ENCODE results near the gene AADAT. TPM values are rescaled to one million over a fixed set of nuclear protein-coding genes. Genes with fewer than 3 reads are reported as not detected.

The AADAT gene
- total and polyA plus RNA-seq, 11 donors = 0.53 to 3.3 (median 1.5) TPM

- no peak overlapping the region for H3K4me3 ChIP-seq
- H3K9me3 ChIP-seq = no peaks in the 10 kb centered on the region
- peaks cover 0 to 4% (median 0%) of the 10 kb centered on the region in 9 donors for H3K27me3 ChIP-seq
- ATAC-seq (no peak), DNase-seq (no peak)
- intact Hi-C loops (cut with DNase I) = loop anchor here in 2 of 10 donors (5.0 to 10.0 kb wide), 2 partner anchors 221 to 423 kb away; partner anchors contain the start of gene NEK1 (in 2 of the 2)
- TF ChIP-seq POLR2A (IDR thresholded peaks at IDR 0.05) = no peak
- TF ChIP-seq CTCF (IDR thresholded peaks at IDR 0.05) = no peak
- H3K36me3 ChIP-seq = no peaks in the 10 kb centered on the region
- no peak overlapping the region for H3K27ac ChIP-seq
- no peaks in the 10 kb centered on the region for H3K4me1 ChIP-seq
- WGBS, 4 donors = 81 to 91% (median 89%) methylated on average over 7 of the region's 7 CpGs
These were observed 51.5 kb downstream of the AADAT start for GRCh38 chr4:170038232-170038631.

- Histone ChIP-seq H3K27ac (no peak overlapping the region), H3K36me3 (no peaks in the 10 kb centered on the region), H3K27me3 (peaks cover 0 to 4% (median 0%) of the 10 kb centered on the region in 9 donors), H3K9me3 (no peaks in the 10 kb centered on the region), H3K4me3 (no peak overlapping the region), H3K4me1 (peaks cover 0 to under 1% (median 0%) of the 10 kb centered on the region in 12 donors)
- intact Hi-C loops (cut with DNase I) = loop anchor here in 2 of 10 donors (5.0 to 10.0 kb wide), 2 partner anchors 220 to 423 kb away; partner anchors contain the start of gene NEK1 (in 2 of the 2)
- DNase-seq (no peak), ATAC-seq (no peak)
- 90 to 95% (median 94%) methylated on average over 1 of the region's 1 CpG for WGBS, 4 donors
- TF ChIP-seq CTCF (IDR thresholded peaks at IDR 0.05) (no peak), POLR2A (IDR thresholded peaks at IDR 0.05) (no peak)
These were observed 52.3 kb downstream of the AADAT start for GRCh38 chr4:170037481-170037880.

GRCh38 chr4:170035845-170036244, 53.9 kb downstream of the AADAT start:
- WGBS, 4 donors = 88 to 93% (median 91%) methylated on average over 3 of the region's 3 CpGs
- Histone ChIP-seq H3K27me3 (peaks cover 0 to 4% (median 0%) of the 10 kb centered on the region in 9 donors), H3K4me1 (peaks cover 0 to 7% (median 0%) of the 10 kb centered on the region in 12 donors), H3K27ac (no peak overlapping the region), H3K9me3 (no peaks in the 10 kb centered on the region), H3K36me3 (no peaks in the 10 kb centered on the region), H3K4me3 (no peak overlapping the region)
- no peak for TF ChIP-seq POLR2A (IDR thresholded peaks at IDR 0.05)
- DNase-seq (no peak), ATAC-seq (no peak)
- intact Hi-C loops (cut with DNase I) = loop anchor here in 2 of 10 donors (5.0 to 10.0 kb wide), 2 partner anchors 219 to 421 kb away; partner anchors contain the start of gene NEK1 (in 2 of the 2)

GRCh38 chr4:170035231-170035630, 54.5 kb downstream of the AADAT start:
- TF ChIP-seq CTCF (IDR thresholded peaks at IDR 0.05) = no peak
- TF ChIP-seq POLR2A (IDR thresholded peaks at IDR 0.05) = no peak
- no peak for DNase-seq
- Histone ChIP-seq H3K4me1 (peaks cover 0 to 7% (median 0%) of the 10 kb centered on the region in 12 donors), H3K27me3 (peaks cover 0 to 4% (median 0%) of the 10 kb centered on the region in 9 donors), H3K36me3 (no peaks in the 10 kb centered on the region), H3K27ac (no peak overlapping the region), H3K9me3 (no peaks in the 10 kb centered on the region), H3K4me3 (no peak overlapping the region)
- intact Hi-C loops (cut with DNase I) = loop anchor here in 2 of 10 donors (5.0 to 10.0 kb wide), 2 partner anchors 218 to 420 kb away; partner anchors contain the start of gene NEK1 (in 2 of the 2)
- ATAC-seq = no peak
- 60 to 100% (median 77%) methylated on average over 1 of the region's 1 CpG for WGBS, 4 donors
